HCT116 (cell line): ENCODE results near the gene ATP6V1B1. TPM values are rescaled to one million over a fixed set of nuclear protein-coding genes. Genes with fewer than 3 reads are reported as not detected.

ENCODE experiments used
- ATAC-seq: fragments of 200-7000 bp; cut with Tn5 transposase; 2 replicates; pipeline ENCODE4 v1.9.1; 2020; ENCODE audit warnings: mild to moderate bottlenecking, moderate library complexity
- BruUV-seq: library from RNA; stranded (reverse); fragments of 400-500 nt; replicated peaks from 2 replicates; lab custom pipeline; 2021; lab: Mats Ljungman, UMichigan
- CTCF ChIA-PET: fragments of 300-600 bp; sonication (Branson Sonifier 250); formaldehyde crosslinking; loops from one replicate; lab custom pipeline; 2021; ENCODE audit warnings: antibody characterized with exemption; lab: Charles Lee
- POLR2A ChIA-PET: fragments of 300-600, 350-600 bp; sonication (Branson Sonifier 250); formaldehyde crosslinking; loops from one replicate; lab custom pipeline; 2021; ENCODE audit warnings: antibody characterized with exemption; lab: Charles Lee
- RAD21 ChIA-PET, 2 experiments: fragments of 300-600 bp; sonication (Branson Sonifier 250); formaldehyde crosslinking; loops; one replicate each; lab custom pipeline; 2023; ENCODE audit warnings: low total read pairs in 2 of 2; ENCODE audit not compliant: uncharacterized antibody in 2 of 2, unreplicated experiment in 2 of 2, low non-redundant PET in 1 of 2; lab: Charles Lee
- DNase-seq: peaks from one replicate; pipeline ENCODE4 v3.0.0-alpha.2; 2010; ENCODE audit warnings: low read depth, low spot score
- H2AFZ ChIP-seq: fragments of 200-600 bp; shearing (Covaris generic), sonication (generic); 2 replicates; pipeline ENCODE4 v1.6.1; 2017; ENCODE audit warnings: low read depth, mixed run types, mixed read lengths, antibody characterized with exemption, low read length; ENCODE audit not compliant: poor library complexity, severe bottlenecking
- H3K27ac ChIP-seq: 2 replicates; pipeline ENCODE4 v1.5.1; 2012; ENCODE audit warnings: low read depth, low read length
- H3K27me3 ChIP-seq: fragments of 200-600 bp; sonication (generic); 2 replicates; pipeline ENCODE4 v1.6.1; 2016; ENCODE audit warnings: mixed run types, low read length, mixed read lengths; ENCODE audit not compliant: insufficient read depth
- H3K36me3 ChIP-seq, 2 experiments: fragments of 200-500 bp in 1 of 2; fragments of 200-600 bp in 1 of 2; sonication (Bioruptor generic) in 1 of 2; sonication (generic) in 1 of 2; 2 replicates each; pipeline versions ENCODE4 v1.5.1 to v1.6.1; 2014 to 2016; ENCODE audit warnings: low read length in 2 of 2, inconsistent platforms in 1 of 2, mixed read lengths in 1 of 2, mixed run types in 1 of 2; ENCODE audit not compliant: insufficient read depth in 2 of 2, control insufficient read depth in 1 of 2
- H3K4me1 ChIP-seq, 2 experiments: fragments of 200-600 bp in 1 of 2; sonication (generic) in 1 of 2; 2 replicates each; pipeline versions ENCODE4 v1.5.1 to v1.6.1; 2012 to 2017; ENCODE audit warnings: low read length in 2 of 2, inconsistent platforms in 1 of 2, mild to moderate bottlenecking in 1 of 2, mixed read lengths in 1 of 2, mixed run types in 1 of 2, moderate library complexity in 1 of 2; ENCODE audit not compliant: insufficient read depth in 2 of 2, control insufficient read depth in 1 of 2
- H3K4me2 ChIP-seq: fragments of 200-600 bp; sonication (generic); 2 replicates; pipeline ENCODE4 v1.6.1; 2017; ENCODE audit warnings: mixed run types, low read length, mixed read lengths
- H3K4me3 ChIP-seq, 2 experiments: fragments of 200-600 bp in 1 of 2; sonication (generic) in 1 of 2; replicated peaks in 1 of 2; 2 replicates each; pipeline ENCODE4 v1.5.1; 2011 to 2016; ENCODE audit warnings: low read length in 2 of 2, control low read depth in 1 of 2, low read depth in 1 of 2, mild to moderate bottlenecking in 1 of 2, mixed read lengths in 1 of 2, mixed run types in 1 of 2
- H3K79me2 ChIP-seq: fragments of 200-600 bp; sonication (generic); 2 replicates; pipeline ENCODE4 v1.6.1; 2017; ENCODE audit warnings: mild to moderate bottlenecking, mixed run types, low read length, moderate library complexity, mixed read lengths; ENCODE audit not compliant: insufficient read depth
- H3K9ac ChIP-seq: fragments of 200-600 bp; sonication (generic); 2 replicates; pipeline ENCODE4 v1.6.1; 2016; ENCODE audit warnings: low read length, mixed read lengths
- H3K9me2 ChIP-seq: fragments of 200-600 bp; sonication (generic), shearing (Covaris generic); 2 replicates; pipeline ENCODE4 v1.6.1; 2017; ENCODE audit warnings: mixed run types, mild to moderate bottlenecking, moderate library complexity; ENCODE audit not compliant: insufficient read depth
- H3K9me3 ChIP-seq, 2 experiments: fragments of 200-500 bp in 1 of 2; fragments of 200-600 bp in 1 of 2; sonication (Bioruptor generic) in 1 of 2; sonication (generic) in 1 of 2; 2 replicates each; pipeline ENCODE4 v1.6.1; 2014 to 2017; ENCODE audit warnings: low read length in 2 of 2, mixed read lengths in 2 of 2, inconsistent platforms in 1 of 2, low read depth in 1 of 2, mild to moderate bottlenecking in 1 of 2, mixed run types in 1 of 2, moderate library complexity in 1 of 2; ENCODE audit not compliant: control insufficient read depth in 1 of 2, insufficient read depth in 1 of 2
- H4K20me1 ChIP-seq: fragments of 200-600 bp; sonication (generic), shearing (Covaris generic); 2 replicates; pipeline ENCODE4 v1.6.1; 2017; ENCODE audit warnings: mixed run types, mild to moderate bottlenecking, moderate library complexity; ENCODE audit not compliant: insufficient read depth
- CBX3 ChIP-seq: IDR thresholded peaks from 2 replicates; pipeline ENCODE4 v1.6.1; 2012; ENCODE audit warnings: low read depth
- CEBPB ChIP-seq: IDR thresholded peaks from 2 replicates; pipeline ENCODE4 v1.6.1; 2012; ENCODE audit warnings: low read depth
- EGR1 ChIP-seq: IDR thresholded peaks from 2 replicates; pipeline ENCODE4 v1.6.1; 2012; ENCODE audit warnings: low read depth
- ELF1 ChIP-seq: IDR thresholded peaks from 2 replicates; pipeline ENCODE4 v1.6.1; 2012; ENCODE audit warnings: low read depth, borderline replicate concordance
- EZH2phosphoT487 ChIP-seq: fragments of 200-600 bp; IDR thresholded peaks from 2 replicates; pipeline ENCODE4 v1.6.1; 2018; ENCODE audit warnings: antibody characterized with exemption, borderline replicate concordance
- FOSL1 ChIP-seq: IDR thresholded peaks from 2 replicates; pipeline ENCODE4 v1.6.1; 2012; ENCODE audit warnings: low read depth
- JUND ChIP-seq: IDR thresholded peaks from 2 replicates; pipeline ENCODE4 v1.6.1; 2012
- POLR2A ChIP-seq: IDR thresholded peaks from 2 replicates; pipeline ENCODE4 v1.7.0; 2011; ENCODE audit warnings: borderline replicate concordance; ENCODE audit not compliant: insufficient read depth, insufficient read length; ENCODE audit errors: extremely low read depth
- POLR2AphosphoS5 ChIP-seq: IDR thresholded peaks from 2 replicates; pipeline ENCODE4 v1.6.1; 2011; ENCODE audit warnings: mild to moderate bottlenecking, low read depth, low read length, moderate library complexity
- RAD21 ChIP-seq: IDR thresholded peaks from 2 replicates; pipeline ENCODE4 v1.6.1; 2012; ENCODE audit warnings: low read depth, mild to moderate bottlenecking
- SIN3A ChIP-seq: IDR thresholded peaks from 2 replicates; pipeline ENCODE4 v1.6.1; 2012; ENCODE audit warnings: low read depth
- SP1 ChIP-seq: IDR thresholded peaks from 2 replicates; pipeline ENCODE4 v1.6.1; 2012; ENCODE audit warnings: low read depth
- SRF ChIP-seq: IDR thresholded peaks from 2 replicates; pipeline ENCODE4 v1.6.1; 2012; ENCODE audit warnings: low read depth
- TCF7L2 ChIP-seq: IDR thresholded peaks from 2 replicates; pipeline ENCODE4 v1.7.0; 2011; ENCODE audit warnings: borderline replicate concordance, inconsistent platforms; ENCODE audit not compliant: insufficient read depth, insufficient read length; ENCODE audit errors: extremely low read depth
- ZFX ChIP-seq: fragments of 450-650 bp; IDR thresholded peaks from 2 replicates; pipeline ENCODE4 v1.6.1; 2017
- intact Hi-C: fragments of 100-400 bp; cut with micrococcal nuclease; formaldehyde crosslinking; loops from 2 replicates; pipeline ENCODE4 v1.10.0; 2022
- total RNA-seq: library from RNA; stranded (reverse); gene quantifications from one replicate; pipeline ENCODE4 v1.2.1, GENCODE V29; 2021; ENCODE audit not compliant: unreplicated experiment
- TF ChIP-seq, protein P1 (sequence below), 3 experiments: fragments of 200-600 bp in 1 of 3; sonication (generic) in 1 of 3; IDR thresholded peaks in 2 of 3; conservative IDR thresholded peaks in 1 of 3; 2 replicates each; pipeline ENCODE4 v1.5.1; 2012 to 2017; ENCODE audit warnings: low read depth in 2 of 3, low read length in 2 of 3, antibody characterized with exemption in 1 of 3, borderline replicate concordance in 1 of 3, control low read depth in 1 of 3, mild to moderate bottlenecking in 1 of 3, mixed read lengths in 1 of 3, mixed run types in 1 of 3, moderate library complexity in 1 of 3; ENCODE audit not compliant: insufficient read depth in 1 of 3
- TF ChIP-seq, protein P2 (sequence below): IDR thresholded peaks from 2 replicates; pipeline ENCODE4 v1.6.1; 2012; ENCODE audit warnings: low read depth

The ATP6V1B1 gene
- total RNA-seq, 1 experiment from 2014 or later: 0.74 TPM

DNA sequence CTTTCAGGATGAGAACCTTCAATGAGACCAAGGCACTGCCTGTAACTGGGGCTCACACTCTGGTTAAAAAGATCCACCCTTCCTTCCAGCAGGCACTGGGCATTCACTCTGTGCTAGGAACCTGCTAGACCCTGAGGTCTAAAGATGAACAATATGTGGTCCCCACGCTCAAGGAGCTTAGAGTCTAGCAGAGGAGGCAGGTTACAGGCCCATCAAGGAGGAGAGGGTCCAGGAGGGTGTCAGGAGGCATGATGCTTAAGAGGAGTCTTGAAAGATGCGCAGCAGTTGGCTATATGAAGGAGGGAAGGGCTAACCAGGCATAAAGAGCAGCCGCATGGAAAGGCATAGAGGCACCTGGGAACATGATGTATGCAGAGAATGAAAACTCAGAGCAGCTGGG, 47.3 kb downstream of the ATP6V1B1 start:
- no peak for ATAC-seq
- POLR2A ChIA-PET: no interaction called here
- no peaks in the 10 kb centered on the region for H3K9me3 ChIP-seq
- intact Hi-C loops: no loop called here
- H3K27ac ChIP-seq: no peak overlapping the region
- TF ChIP-seq SP1 (no peak), ZFX (no peak), JUND (no peak), TCF7L2 (no peak), POLR2A (no peak), SRF (no peak), FOSL1 (no peak), POLR2AphosphoS5 (no peak), RAD21 (no peak), CEBPB (no peak), ELF1 (no peak), EGR1 (no peak), SIN3A (no peak), CBX3 (no peak), EZH2phosphoT487 (no peak)
- TF ChIP-seq, protein P1, sequence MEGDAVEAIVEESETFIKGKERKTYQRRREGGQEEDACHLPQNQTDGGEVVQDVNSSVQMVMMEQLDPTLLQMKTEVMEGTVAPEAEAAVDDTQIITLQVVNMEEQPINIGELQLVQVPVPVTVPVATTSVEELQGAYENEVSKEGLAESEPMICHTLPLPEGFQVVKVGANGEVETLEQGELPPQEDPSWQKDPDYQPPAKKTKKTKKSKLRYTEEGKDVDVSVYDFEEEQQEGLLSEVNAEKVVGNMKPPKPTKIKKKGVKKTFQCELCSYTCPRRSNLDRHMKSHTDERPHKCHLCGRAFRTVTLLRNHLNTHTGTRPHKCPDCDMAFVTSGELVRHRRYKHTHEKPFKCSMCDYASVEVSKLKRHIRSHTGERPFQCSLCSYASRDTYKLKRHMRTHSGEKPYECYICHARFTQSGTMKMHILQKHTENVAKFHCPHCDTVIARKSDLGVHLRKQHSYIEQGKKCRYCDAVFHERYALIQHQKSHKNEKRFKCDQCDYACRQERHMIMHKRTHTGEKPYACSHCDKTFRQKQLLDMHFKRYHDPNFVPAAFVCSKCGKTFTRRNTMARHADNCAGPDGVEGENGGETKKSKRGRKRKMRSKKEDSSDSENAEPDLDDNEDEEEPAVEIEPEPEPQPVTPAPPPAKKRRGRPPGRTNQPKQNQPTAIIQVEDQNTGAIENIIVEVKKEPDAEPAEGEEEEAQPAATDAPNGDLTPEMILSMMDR (IDR thresholded peaks at IDR 0.05 in 2 of 3, conservative IDR thresholded peaks at IDR 0.05 in 1 of 3; ENCODE audit: borderline replicate concordance in 1 of 3, insufficient read depth in 1 of 3, low read depth in 2 of 3, low read length in 2 of 3): no peak
- TF ChIP-seq, protein P2, sequence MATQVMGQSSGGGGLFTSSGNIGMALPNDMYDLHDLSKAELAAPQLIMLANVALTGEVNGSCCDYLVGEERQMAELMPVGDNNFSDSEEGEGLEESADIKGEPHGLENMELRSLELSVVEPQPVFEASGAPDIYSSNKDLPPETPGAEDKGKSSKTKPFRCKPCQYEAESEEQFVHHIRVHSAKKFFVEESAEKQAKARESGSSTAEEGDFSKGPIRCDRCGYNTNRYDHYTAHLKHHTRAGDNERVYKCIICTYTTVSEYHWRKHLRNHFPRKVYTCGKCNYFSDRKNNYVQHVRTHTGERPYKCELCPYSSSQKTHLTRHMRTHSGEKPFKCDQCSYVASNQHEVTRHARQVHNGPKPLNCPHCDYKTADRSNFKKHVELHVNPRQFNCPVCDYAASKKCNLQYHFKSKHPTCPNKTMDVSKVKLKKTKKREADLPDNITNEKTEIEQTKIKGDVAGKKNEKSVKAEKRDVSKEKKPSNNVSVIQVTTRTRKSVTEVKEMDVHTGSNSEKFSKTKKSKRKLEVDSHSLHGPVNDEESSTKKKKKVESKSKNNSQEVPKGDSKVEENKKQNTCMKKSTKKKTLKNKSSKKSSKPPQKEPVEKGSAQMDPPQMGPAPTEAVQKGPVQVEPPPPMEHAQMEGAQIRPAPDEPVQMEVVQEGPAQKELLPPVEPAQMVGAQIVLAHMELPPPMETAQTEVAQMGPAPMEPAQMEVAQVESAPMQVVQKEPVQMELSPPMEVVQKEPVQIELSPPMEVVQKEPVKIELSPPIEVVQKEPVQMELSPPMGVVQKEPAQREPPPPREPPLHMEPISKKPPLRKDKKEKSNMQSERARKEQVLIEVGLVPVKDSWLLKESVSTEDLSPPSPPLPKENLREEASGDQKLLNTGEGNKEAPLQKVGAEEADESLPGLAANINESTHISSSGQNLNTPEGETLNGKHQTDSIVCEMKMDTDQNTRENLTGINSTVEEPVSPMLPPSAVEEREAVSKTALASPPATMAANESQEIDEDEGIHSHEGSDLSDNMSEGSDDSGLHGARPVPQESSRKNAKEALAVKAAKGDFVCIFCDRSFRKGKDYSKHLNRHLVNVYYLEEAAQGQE: no peak
- H2AFZ ChIP-seq: no peak overlapping the region
- no peaks in the 10 kb centered on the region for H3K27me3 ChIP-seq
- H3K9ac ChIP-seq: no peak overlapping the region
- peaks cover 2 to 10% of the 10 kb centered on the region in 2 experiments; a peak in 3 of 4 replicates for H3K4me1 ChIP-seq
- H3K4me2 ChIP-seq: no peak overlapping the region
- RAD21 ChIA-PET: no interaction called here
- H4K20me1 ChIP-seq: no peaks in the 10 kb centered on the region
- CTCF ChIA-PET: no interaction called here
- H3K4me3 ChIP-seq: no peak overlapping the region
- H3K9me2 ChIP-seq: no peaks in the 10 kb centered on the region
- no peaks in the 10 kb centered on the region for H3K79me2 ChIP-seq
- H3K36me3 ChIP-seq: peaks cover 5 to 7% of the 10 kb centered on the region in 2 experiments; a peak in 3 of 4 replicates
- no TSS peak for BruUV-seq
- no peak for DNase-seq
